Naive thymus-derived CD4-positive, alpha-beta T cell (primary cell): ENCODE data around the gene PLAU. TPM values are rescaled to one million over a fixed set of nuclear protein-coding genes. Genes with fewer than 3 reads are reported as not detected.

Source experiments
- ATAC-seq: fragments of 150-1000 bp; cut with Tn5 transposase; 2 replicates; pipeline ENCODE4 v1.10.0; 2021; ENCODE audit warnings: mild to moderate bottlenecking, moderate library complexity
- CTCF ChIA-PET: fragments of 350-600 bp; sonication (Branson Sonifier 250); formaldehyde crosslinking; loops from one replicate; lab custom pipeline; 2021; ENCODE audit warnings: antibody characterized with exemption; lab: Charles Lee
- POLR2A ChIA-PET: fragments of 350-600 bp; sonication (Branson Sonifier 250); formaldehyde crosslinking; loops from one replicate; lab custom pipeline; 2021; ENCODE audit warnings: antibody characterized with exemption, inconsistent platforms; lab: Charles Lee
- DNase-seq, 9 donors: peaks; one replicate each; pipeline versions ENCODE4 v3.0.0 to v3.0.0-alpha.2; 2020 to 2022; ENCODE audit warnings: mixed read lengths in 1 of 9
- H3K27ac ChIP-seq: one replicate; pipeline ENCODE4 v1.7.0; 2013; ENCODE audit warnings: mild to moderate bottlenecking, low read depth, low read length, moderate library complexity
- H3K27me3 ChIP-seq, 2 donors: one replicate each; pipeline ENCODE4 v1.7.0; 2013; ENCODE audit warnings: low read length in 2 of 2, mild to moderate bottlenecking in 2 of 2, moderate library complexity in 2 of 2; ENCODE audit not compliant: control insufficient read depth in 2 of 2, insufficient read depth in 2 of 2
- H3K36me3 ChIP-seq, 3 experiments: 1 replicate in 2 of 3; 2 replicates in 1 of 3; pipeline ENCODE4 v1.7.0; 2013; ENCODE audit warnings: low read length in 3 of 3, mild to moderate bottlenecking in 3 of 3, moderate library complexity in 1 of 3; ENCODE audit not compliant: insufficient read depth in 3 of 3, control insufficient read depth in 2 of 3
- H3K4me1 ChIP-seq, 2 donors: one replicate each; pipeline ENCODE4 v1.7.0; 2013; ENCODE audit warnings: low read length in 2 of 2, mild to moderate bottlenecking in 2 of 2, moderate library complexity in 1 of 2; ENCODE audit not compliant: control insufficient read depth in 2 of 2, insufficient read depth in 2 of 2
- H3K4me3 ChIP-seq: 2 replicates; pipeline ENCODE4 v1.7.0; 2013; ENCODE audit warnings: mild to moderate bottlenecking, low read length
- H3K9me3 ChIP-seq, 3 experiments: 1 replicate in 2 of 3; 2 replicates in 1 of 3; pipeline ENCODE4 v1.7.0; 2013; ENCODE audit warnings: low read length in 3 of 3; ENCODE audit not compliant: control insufficient read depth in 2 of 3
- H3K27ac Mint-ChIP-seq, 9 donors: one replicate each; pipeline ENCODE4 v1.8.0; 2020 to 2022; ENCODE audit warnings: mixed read lengths in 9 of 9, mild to moderate bottlenecking in 8 of 9, moderate library complexity in 5 of 9, inconsistent platforms in 2 of 9
- H3K27me3 Mint-ChIP-seq, 5 donors: one replicate each; pipeline ENCODE4 v1.8.0; 2021 to 2022; ENCODE audit warnings: mixed read lengths in 5 of 5, mild to moderate bottlenecking in 1 of 5
- H3K36me3 Mint-ChIP-seq, 5 donors: one replicate each; pipeline ENCODE4 v1.8.0; 2020 to 2022; ENCODE audit warnings: mixed read lengths in 5 of 5, mild to moderate bottlenecking in 3 of 5, inconsistent platforms in 1 of 5
- H3K4me1 Mint-ChIP-seq, 7 donors: one replicate each; pipeline ENCODE4 v1.8.0; 2020 to 2022; ENCODE audit warnings: mixed read lengths in 7 of 7, mild to moderate bottlenecking in 3 of 7, inconsistent platforms in 1 of 7
- H3K4me3 Mint-ChIP-seq, 10 donors: one replicate each; pipeline ENCODE4 v1.8.0; 2020 to 2022; ENCODE audit warnings: mild to moderate bottlenecking in 10 of 10, mixed read lengths in 10 of 10, moderate library complexity in 6 of 10, inconsistent platforms in 2 of 10
- H3K9me3 Mint-ChIP-seq, 11 donors: one replicate each; pipeline ENCODE4 v1.8.0; 2020 to 2022; ENCODE audit warnings: mixed read lengths in 11 of 11, mild to moderate bottlenecking in 4 of 11, inconsistent platforms in 1 of 11, moderate library complexity in 1 of 11
- intact Hi-C, 2 donors: fragments of 100-400 bp; cut with micrococcal nuclease; formaldehyde crosslinking; loops; one replicate each; pipeline ENCODE4 v1.15.1; 2023
- polyA plus RNA-seq, 2 donors: library from polyadenylated mRNA; unstranded; fragments of 300-500 nt; fragmentation: Illumina TruSeq; gene quantifications; one replicate each; pipeline ENCODE4 v1.2.3, GENCODE V29; 2021
- total RNA-seq, 6 experiments: library from RNA in 5 of 6; stranded (reverse) in 5 of 6; gene quantifications; 1 replicate in 5 of 6; 2 replicates in 1 of 6; pipeline ENCODE4 v1.2.3 and lab custom pipeline; 2021 to 2026

PLAU gene
- total and polyA plus RNA-seq, 7 experiments from 2014 or later, result 0.42 to 0.97 (median 0.78) TPM; not detected in 2

- H3K27me3 ChIP-seq, result no peaks in the 10 kb centered on the region
- H3K4me3 ChIP-seq, result no peak overlapping the region
- Mint-ChIP-seq H3K4me1 (peaks cover 0 to 10% (median 8%) of the 10 kb centered on the region in 7 donors), H3K36me3 (no peaks in the 10 kb centered on the region), H3K27ac (no peak overlapping the region), H3K9me3 (no peaks in the 10 kb centered on the region), H3K4me3 (no peak overlapping the region), H3K27me3 (peaks cover 0 to 18% (median 0%) of the 10 kb centered on the region in 5 donors)
- intact Hi-C loops, result no loop called here
- no peaks in the 10 kb centered on the region for H3K9me3 ChIP-seq
- no peak for DNase-seq
- no peak overlapping the region for H3K27ac ChIP-seq
- no peak for ATAC-seq
- CTCF ChIA-PET, result interaction anchor here (1.0 to 1.4 kb wide), 2 partner anchors 10 to 189 kb away, joined by 3 to 5 read pairs; no protein-coding TSS in a partner anchor
- H3K36me3 ChIP-seq, result no peaks in the 10 kb centered on the region
- peaks cover 0 to 9% of the 10 kb centered on the region in 2 donors for H3K4me1 ChIP-seq
- POLR2A ChIA-PET, result interaction anchor here (0.6 to 1.2 kb wide), 2 partner anchors 9 to 79 kb away, joined by 3 read pairs; no protein-coding TSS in a partner anchor
Measured at GRCh38 chr10:73965890-73966768, 55.2 kb downstream of the PLAU start.

- POLR2A ChIA-PET, result interaction anchor here (0.6 to 1.5 kb wide), 3 partner anchors 8 to 78 kb away, joined by 3 to 7 read pairs (median 3); no protein-coding TSS in a partner anchor
- H3K4me3 ChIP-seq, result no peak overlapping the region
Measured at GRCh38 chr10:73967022-73967429, 56.1 kb downstream of the PLAU start.

More at GRCh38 chr10:73967022-73967429, 56.1 kb downstream of the PLAU start:
- DNase-seq, result no peak
- Histone ChIP-seq H3K9me3 (no peaks in the 10 kb centered on the region), H3K27ac (no peak overlapping the region), H3K4me1 (peaks cover 0 to 9% of the 10 kb centered on the region in 2 donors), H3K27me3 (no peaks in the 10 kb centered on the region), H3K36me3 (no peaks in the 10 kb centered on the region)
- ATAC-seq, result no peak
- H3K9me3 Mint-ChIP-seq, result no peaks in the 10 kb centered on the region
- H3K27me3 Mint-ChIP-seq, result peaks cover 0 to 18% (median 0%) of the 10 kb centered on the region in 5 donors
- H3K4me3 Mint-ChIP-seq, result no peak overlapping the region
- H3K27ac Mint-ChIP-seq, result no peak overlapping the region
- intact Hi-C loops, result no loop called here
- CTCF ChIA-PET, result no interaction called here
- no peaks in the 10 kb centered on the region for H3K36me3 Mint-ChIP-seq
- H3K4me1 Mint-ChIP-seq, result peaks cover 0 to 10% (median 8%) of the 10 kb centered on the region in 7 donors

Other genes starting within 250 kb of the PLAU start
- gene AGAP5, start 213.0 kb upstream of the PLAU start, total RNA-seq, result 10 to 100 TPM in 3 of 5 experiments, 1 to 10 TPM in 2; 7.8 to 16.6 (median 10.5) TPM
- not detected for gene AGAP5, start 213.0 kb upstream of the PLAU start, polyA plus RNA-seq
- 100 to 1,000 TPM in 2 of 5 experiments, 10 to 100 TPM in 3; 68.7 to 122 (median 95.4) TPM for gene SEC24C, start 166.8 kb upstream of the PLAU start, total RNA-seq
- 10 to 100 TPM; 23.3 to 41.4 TPM for gene SEC24C, start 166.8 kb upstream of the PLAU start, polyA plus RNA-seq
- gene CHCHD1, start 129.1 kb upstream of the PLAU start, total RNA-seq, result 10 to 100 TPM in 3 of 5 experiments, 1 to 10 TPM in 2; 5.6 to 31.4 (median 14.9) TPM
- 10 to 100 TPM; 40.5 to 49.6 TPM for gene CHCHD1, start 129.1 kb upstream of the PLAU start, polyA plus RNA-seq
- 100 to 1,000 TPM in 1 of 5 experiments, 10 to 100 TPM in 4; 70.9 to 102 (median 83.2) TPM for gene ZSWIM8, start 125.5 kb upstream of the PLAU start, total RNA-seq
- 10 to 100 TPM in 1 of 2 donors, 1 to 10 TPM in 1; 9.9 to 27.9 TPM for gene ZSWIM8, start 125.5 kb upstream of the PLAU start, polyA plus RNA-seq
- 100 to 1,000 TPM in 3 of 5 experiments, 10 to 100 TPM in 2; 74.2 to 117 (median 104) TPM for gene NDST2, start 99.5 kb upstream of the PLAU start, total RNA-seq
- 10 to 100 TPM; 23.1 to 34.3 TPM for gene NDST2, start 99.5 kb upstream of the PLAU start, polyA plus RNA-seq
- gene CAMK2G, start 36.6 kb upstream of the PLAU start, total RNA-seq, result 10 to 100 TPM; 44.6 to 70.9 (median 61.9) TPM
- gene CAMK2G, start 36.6 kb upstream of the PLAU start, polyA plus RNA-seq, result 1 to 10 TPM; 5.6 to 6.3 TPM
- gene VCL, start 87.0 kb downstream of the PLAU start, total RNA-seq, result 10 to 100 TPM in 4 of 5 experiments, 1 to 10 TPM in 1; 9.0 to 67.7 (median 21.6) TPM
- 10 to 100 TPM; 12.5 to 16.5 TPM for gene VCL, start 87.0 kb downstream of the PLAU start, polyA plus RNA-seq
- 10 to 100 TPM; 21.8 to 49.3 (median 31.3) TPM for gene AP3M1, start 239.7 kb downstream of the PLAU start, total RNA-seq
- 10 to 100 TPM; 24.8 to 34.5 TPM for gene AP3M1, start 239.7 kb downstream of the PLAU start, polyA plus RNA-seq
- 10 to 100 TPM; 20.7 to 32.6 (median 25.0) TPM for gene ADK, start 240.1 kb downstream of the PLAU start, total RNA-seq
- 10 to 100 TPM; 37.1 to 43.8 TPM for gene ADK, start 240.1 kb downstream of the PLAU start, polyA plus RNA-seq